ENCODE measurements around the gene TGFBRAP1.

GRCh38 chr2:105334211-105334610, 4.7 kb upstream of the TGFBRAP1 start:
- TF ChIP-seq POLR2AphosphoS5 (IDR thresholded peaks at IDR 0.05; ENCODE audit: low read depth) (no peak), CTCF (IDR thresholded peaks at IDR 0.05; ENCODE audit: insufficient read depth, low read length) (no peak), GABPA (IDR thresholded peaks at IDR 0.05; ENCODE audit: low read depth) (no peak), REST (IDR thresholded peaks at IDR 0.05; ENCODE audit: insufficient replicate concordance, low read depth) (no peak), SPI1 (IDR thresholded peaks at IDR 0.05; ENCODE audit: borderline replicate concordance, low read depth) (no peak)
